HG03342 (cell line): ENCODE measurements around the gene IL1RAPL1.

Source experiments
- ATAC-seq: cut with Tn5 transposase; IDR thresholded peaks from one replicate; pipeline ENCODE4 v1.9.1; 2021; ENCODE audit warnings: mild to moderate bottlenecking, moderate library complexity; ENCODE audit not compliant: unreplicated experiment

IL1RAPL1 gene

GRCh38 chrX:28586981-28587551 lies at the start of gene IL1RAPL1:
TSS of gene IL1RAPL1 (plus strand) at chrX:28587446.
- ATAC-seq: no peak

GRCh38 chrX:28542791-28543190 lies 44.5 kb upstream of the IL1RAPL1 start:
- ATAC-seq: no peak

GRCh38 chrX:28549838-28550237 lies 37.4 kb upstream of the IL1RAPL1 start:
- no peak for ATAC-seq

GRCh38 chrX:28550331-28550872 lies 36.8 kb upstream of the IL1RAPL1 start:
- no peak for ATAC-seq

GRCh38 chrX:28552322-28552721 lies 34.9 kb upstream of the IL1RAPL1 start:
- no peak for ATAC-seq

GRCh38 chrX:28552882-28553829 lies 34.1 kb upstream of the IL1RAPL1 start:
- no peak for ATAC-seq

GRCh38 chrX:28576117-28576516 lies 11.1 kb upstream of the IL1RAPL1 start:
- ATAC-seq: no peak

- ATAC-seq: no peak
Measured at GRCh38 chrX:28581522-28581921, 5.7 kb upstream of the IL1RAPL1 start.

GRCh38 chrX:28582511-28582910 lies 4.7 kb upstream of the IL1RAPL1 start:
- ATAC-seq: no peak

GRCh38 chrX:28584025-28584424 lies 3.2 kb upstream of the IL1RAPL1 start:
- ATAC-seq: no peak

GRCh38 chrX:28585767-28586166 lies 1.5 kb upstream of the IL1RAPL1 start:
- ATAC-seq: no peak

GRCh38 chrX:28586286-28586685 lies 960 bp upstream of the IL1RAPL1 start:
- no peak for ATAC-seq

GRCh38 chrX:28589046-28589445 lies 1.8 kb downstream of the IL1RAPL1 start:
- ATAC-seq: no peak

- no peak for ATAC-seq
Measured at GRCh38 chrX:28590396-28590795, 3.1 kb downstream of the IL1RAPL1 start.

- no peak for ATAC-seq
Measured at GRCh38 chrX:28591542-28591941, 4.3 kb downstream of the IL1RAPL1 start.

- ATAC-seq: no peak
Measured at GRCh38 chrX:28595346-28595745, 8.1 kb downstream of the IL1RAPL1 start.

- ATAC-seq: no peak
Measured at GRCh38 chrX:28599957-28600356, 12.7 kb downstream of the IL1RAPL1 start.

GRCh38 chrX:28609003-28609402 lies 21.8 kb downstream of the IL1RAPL1 start:
- no peak for ATAC-seq

- ATAC-seq: no peak
Measured at GRCh38 chrX:28609917-28610613, 22.8 kb downstream of the IL1RAPL1 start.

- no peak for ATAC-seq
Measured at GRCh38 chrX:28610746-28611145, 23.5 kb downstream of the IL1RAPL1 start.

GRCh38 chrX:28613558-28613957 lies 26.3 kb downstream of the IL1RAPL1 start:
- no peak for ATAC-seq
